ENCODE data around the gene C2orf92.

GRCh38 chr2:97742381-97742847 is 72.9 kb downstream of the C2orf92 start:
- TF ChIP-seq CTCF (conservative IDR thresholded peaks at IDR 0.05; ENCODE audit: low read depth, low read length): no peak
- no peak for TF ChIP-seq EZH2 (IDR thresholded peaks at IDR 0.05; ENCODE audit: low read length, unreplicated experiment)
- no peak for TF ChIP-seq EZH2phosphoT487 (IDR thresholded peaks at IDR 0.05; ENCODE audit: borderline replicate concordance, low read length)
